NOMO-1 treated with DMSO at 0.1 percent for 48 hours (cell line): ENCODE data around the gene GABRD.

Experiments
- DNase-seq: peaks from one replicate; lab custom pipeline; 2025; ENCODE audit not compliant: unreplicated experiment; lab: John Stamatoyannopoulos, UW

Gene GABRD

GRCh38 chr1:2037314-2037979 is 18.3 kb downstream of the GABRD start:
- no peak for DNase-seq

GRCh38 chr1:2038229-2038628 is 19.1 kb downstream of the GABRD start:
- no peak for DNase-seq

- no peak for DNase-seq
Measured at GRCh38 chr1:2039251-2039650, 20.1 kb downstream of the GABRD start.

- DNase-seq = no peak
Measured at GRCh38 chr1:2041305-2041704, 22.2 kb downstream of the GABRD start.

- no peak for DNase-seq
Measured at GRCh38 chr1:2041887-2042286, 22.7 kb downstream of the GABRD start.

- DNase-seq = no peak
Measured at GRCh38 chr1:2042830-2043773, 24.0 kb downstream of the GABRD start.

GRCh38 chr1:2043886-2044285 is 24.7 kb downstream of the GABRD start:
- no peak for DNase-seq

GRCh38 chr1:2044510-2045319 is 25.6 kb downstream of the GABRD start:
- DNase-seq = peak; percentile 50

- no peak for DNase-seq
Measured at GRCh38 chr1:2045468-2046173, 26.5 kb downstream of the GABRD start.

- DNase-seq = no peak
Measured at GRCh38 chr1:2046174-2046917, 27.2 kb downstream of the GABRD start.

- no peak for DNase-seq
Measured at GRCh38 chr1:2046953-2047748, 28.0 kb downstream of the GABRD start.

- no peak for DNase-seq
Measured at GRCh38 chr1:2047749-2048729, 28.9 kb downstream of the GABRD start.

- no peak for DNase-seq
Measured at GRCh38 chr1:2049225-2049717, 30.1 kb downstream of the GABRD start.

- DNase-seq = peak; percentile 54
Measured at GRCh38 chr1:2049718-2050431, 30.7 kb downstream of the GABRD start, which contains the start of gene PRKCZ. Gene PRKCZ, plus strand, starts transcription at chr1:2050411. Its CDS starts 220 bp downstream, at chr1:2050631.

GRCh38 chr1:2050461-2050792 is 31.3 kb downstream of the GABRD start:
- DNase-seq = no peak

- DNase-seq = no peak
Measured at GRCh38 chr1:2050793-2051682, 31.9 kb downstream of the GABRD start.
